ENCODE measurements around the gene KRT26. TPM values are rescaled to one million over a fixed set of nuclear protein-coding genes. Genes with fewer than 3 reads are reported as not detected.

The KRT26 gene
- total RNA-seq, 1 experiment from 2014 or later = not detected

DNA sequence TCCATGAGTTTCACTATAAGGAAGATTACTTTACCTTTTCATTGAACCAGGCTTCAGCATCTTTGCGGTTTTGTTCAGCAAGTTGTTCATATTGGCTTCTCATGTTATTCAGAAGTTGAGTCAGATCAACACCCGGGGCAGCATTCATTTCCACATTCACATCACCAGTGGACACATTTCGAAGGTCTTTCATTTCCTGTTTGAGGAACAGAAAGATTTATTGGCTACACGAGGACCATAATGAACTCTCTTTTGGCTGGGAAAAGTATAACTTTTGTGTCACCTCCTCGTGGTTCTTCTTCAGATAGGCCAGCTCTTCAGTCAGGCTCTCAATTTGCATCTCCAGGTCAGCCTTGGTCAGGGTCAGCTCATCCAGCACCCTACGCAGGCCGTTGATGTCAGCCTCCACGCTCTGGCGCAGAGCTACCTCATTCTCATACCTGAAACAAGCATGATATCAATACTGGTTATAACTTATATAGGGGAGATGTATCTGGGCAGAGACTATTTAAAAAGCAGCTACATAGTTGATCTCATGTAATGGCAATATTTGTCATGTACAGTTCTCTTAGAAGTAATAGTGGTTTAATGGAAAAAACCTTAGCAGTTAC, 48.3 kb upstream of the KRT26 start:
- Histone ChIP-seq H4K8ac (replicated peaks; ENCODE audit: insufficient read length, low read depth, low read length) (no peak overlapping the region), H3K27ac (ENCODE audit: insufficient read length, low read depth, low read length) (no peak overlapping the region), H3K27me3 (ENCODE audit: insufficient read depth, low read length) (no peaks in the 10 kb centered on the region), H3K4ac (ENCODE audit: low read depth, low read length) (no peak overlapping the region), H3K4me2 (ENCODE audit: insufficient read depth, insufficient read length, low read length) (no peak overlapping the region), H4K20me1 (ENCODE audit: control insufficient read depth, insufficient read depth, insufficient read length) (no peaks in the 10 kb centered on the region), H3K79me1 (ENCODE audit: insufficient read depth, low read depth, low read length, poor library complexity, severe bottlenecking) (no peaks in the 10 kb centered on the region), H2BK20ac (ENCODE audit: low read depth, low read length, poor library complexity, severe bottlenecking) (no peak overlapping the region), H2BK5ac (ENCODE audit: insufficient read length, low read length) (no peak overlapping the region), H4K91ac (ENCODE audit: insufficient read length, low read depth, low read length) (no peak overlapping the region), H3T11ph (ENCODE audit: low read length) (no peak overlapping the region), H3K56ac (ENCODE audit: insufficient read length, low read depth, low read length) (no peak overlapping the region), H3K14ac (ENCODE audit: insufficient read depth, low read length) (no peak overlapping the region), H4K5ac (ENCODE audit: insufficient read length, low read depth, low read length) (no peak overlapping the region), H2BK120ac (ENCODE audit: low read depth, low read length, poor library complexity, severe bottlenecking) (no peak overlapping the region), H2BK15ac (ENCODE audit: low read depth, low read length) (no peak overlapping the region), H3K23me2 (ENCODE audit: insufficient read length, low read depth, low read length, poor library complexity, severe bottlenecking) (peaks cover 3% of the 10 kb centered on the region), H2AFZ (ENCODE audit: low read length) (no peak overlapping the region), H2BK12ac (ENCODE audit: insufficient read length, low read depth, low read length) (no peak overlapping the region), H3K18ac (ENCODE audit: insufficient read length, low read depth, low read length) (no peak overlapping the region), H2AK5ac (ENCODE audit: insufficient read length, low read length) (no peak overlapping the region), H3K4me1 (ENCODE audit: insufficient read depth, low read length) (no peaks in the 10 kb centered on the region), H3K23ac (ENCODE audit: insufficient read length, low read depth, low read length) (no peak overlapping the region), H3K79me2 (ENCODE audit: insufficient read depth, low read length) (no peaks in the 10 kb centered on the region), H3K9ac (ENCODE audit: extremely low read depth, insufficient read length, low read length) (no peak overlapping the region), H3K9me3 (ENCODE audit: control insufficient read depth, low read depth, low read length) (no peaks in the 10 kb centered on the region)
- no peak for TF ChIP-seq CTCF (conservative IDR thresholded peaks at IDR 0.05)
- Mint-ChIP-seq H3K27me3 (ENCODE audit: low read depth) (peaks cover 75% of the 10 kb centered on the region), H3K4me3 (peak overlapping the region in 1 of 2 experiments; percentile 43; a peak in 2 of 5 replicates), H3K9me3 (no peaks in the 10 kb centered on the region), H3K4me1 (peaks cover 0 to 8% of the 10 kb centered on the region in 2 experiments; a peak in 1 of 4 replicates), H3K36me3 (ENCODE audit: insufficient read depth in 1 of 3, low read depth in 3 of 3) (peaks cover 0 to 13% (median 10%) of the 10 kb centered on the region in 3 experiments; a peak in 5 of 7 replicates), H3K27ac (no peak overlapping the region)
- no CpG with 5 or more reads among the region's 9 CpGs for WGBS (ENCODE audit: extremely low coverage, insufficient read length, low lambda C conversion rate)
- DNase-seq = no peak
